ENCODE measurements around the gene APP. TPM values are rescaled to one million over a fixed set of nuclear protein-coding genes. Genes with fewer than 3 reads are reported as not detected.
A peak's percentile ranks its signal among the peaks of the same experiment; 100 is the strongest.

Gene APP
- total RNA-seq, 2 donors from 2014 or later = 38.5 to 81.4 TPM

- DNase-seq (ENCODE audit: low spot score in 2 of 2) (peak; percentile 61 to 62), ATAC-seq (peak; percentile 51 to 53)
- Mint-ChIP-seq H3K27ac (peak overlapping the region; percentile 71 to 93), H3K9me3 (no peaks in the 10 kb centered on the region), H3K36me3 (peaks cover 9 to 12% of the 10 kb centered on the region in 2 donors)
Measured at GRCh38 chr21:26169611-26170470, 729 bp downstream of the APP start.

- DNase-seq (ENCODE audit: low spot score in 2 of 2) (peak in 1 of 2 donors; percentile 35), ATAC-seq (peak; percentile 42 to 66)
- Mint-ChIP-seq H3K9me3 (no peaks in the 10 kb centered on the region), H3K27ac (peak overlapping the region; percentile 71 to 91), H3K36me3 (peaks cover 9 to 12% of the 10 kb centered on the region in 2 donors)
Measured at GRCh38 chr21:26169061-26169610, 1.4 kb downstream of the APP start.

- Mint-ChIP-seq H3K27ac (peak overlapping the region in 1 of 2 donors; percentile 71), H3K36me3 (peaks cover 9 to 12% of the 10 kb centered on the region in 2 donors), H3K9me3 (no peaks in the 10 kb centered on the region)
- DNase-seq (ENCODE audit: low spot score in 2 of 2) (no peak), ATAC-seq (no peak)
Measured at GRCh38 chr21:26168371-26168770, 2.2 kb downstream of the APP start.

GRCh38 chr21:26167593-26167992, 3.0 kb downstream of the APP start:
- peaks cover 9 to 12% of the 10 kb centered on the region in 2 donors for H3K36me3 Mint-ChIP-seq
- no peak for ATAC-seq
- no peak overlapping the region for H3K27ac Mint-ChIP-seq

DNA sequence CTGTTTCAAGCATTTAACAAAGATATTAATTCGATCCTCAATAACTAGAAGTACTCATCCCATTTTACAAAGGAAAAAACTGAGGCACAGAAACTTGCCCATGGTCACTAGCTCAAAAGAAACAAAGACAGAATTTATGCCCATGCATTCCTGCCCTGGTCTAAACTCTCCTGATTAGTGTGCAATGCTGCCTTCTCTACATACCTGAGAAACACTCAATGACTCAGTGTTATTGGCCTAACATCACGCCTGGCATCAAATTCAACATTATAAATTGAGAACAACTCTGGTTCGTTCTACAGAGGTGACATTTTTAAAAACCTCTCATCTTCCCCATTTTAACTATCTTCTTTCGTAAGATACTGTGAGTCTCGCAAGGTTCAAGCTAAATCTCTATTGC, 5.2 kb downstream of the APP start:
- Mint-ChIP-seq H3K27ac (no peak overlapping the region), H3K9me3 (no peaks in the 10 kb centered on the region), H3K36me3 (peaks cover 9 to 12% of the 10 kb centered on the region in 2 donors)
- ATAC-seq (no peak), DNase-seq (ENCODE audit: low spot score in 2 of 2) (no peak)

More at GRCh38 chr21:26167593-26167992, 3.0 kb downstream of the APP start:
- no peak for DNase-seq (ENCODE audit: low spot score in 2 of 2)
- no peaks in the 10 kb centered on the region for H3K9me3 Mint-ChIP-seq

GRCh38 chr21:26164311-26164710, 6.3 kb downstream of the APP start:
- no peak for ATAC-seq
- Mint-ChIP-seq H3K9me3 (no peaks in the 10 kb centered on the region), H3K36me3 (peaks cover 5 to 7% of the 10 kb centered on the region in 2 donors), H3K27ac (no peak overlapping the region)
- DNase-seq (ENCODE audit: low spot score in 2 of 2) = no peak

GRCh38 chr21:26162081-26162480, 8.5 kb downstream of the APP start:
- Mint-ChIP-seq H3K27ac (no peak overlapping the region), H3K9me3 (no peaks in the 10 kb centered on the region), H3K36me3 (no peaks in the 10 kb centered on the region)
- DNase-seq (ENCODE audit: low spot score in 2 of 2) (no peak), ATAC-seq (no peak)

- no peak for ATAC-seq
- no peak for DNase-seq (ENCODE audit: low spot score in 2 of 2)
- H3K9me3 Mint-ChIP-seq = no peaks in the 10 kb centered on the region
- no peak overlapping the region for H3K27ac Mint-ChIP-seq
- no peaks in the 10 kb centered on the region for H3K36me3 Mint-ChIP-seq
Measured at GRCh38 chr21:26159869-26160268, 10.7 kb downstream of the APP start.

GRCh38 chr21:26157801-26158200, 12.8 kb downstream of the APP start:
- Mint-ChIP-seq H3K27ac (no peak overlapping the region), H3K36me3 (no peaks in the 10 kb centered on the region), H3K9me3 (no peaks in the 10 kb centered on the region)
- no peak for DNase-seq (ENCODE audit: low spot score in 2 of 2)
- no peak for ATAC-seq

DNA sequence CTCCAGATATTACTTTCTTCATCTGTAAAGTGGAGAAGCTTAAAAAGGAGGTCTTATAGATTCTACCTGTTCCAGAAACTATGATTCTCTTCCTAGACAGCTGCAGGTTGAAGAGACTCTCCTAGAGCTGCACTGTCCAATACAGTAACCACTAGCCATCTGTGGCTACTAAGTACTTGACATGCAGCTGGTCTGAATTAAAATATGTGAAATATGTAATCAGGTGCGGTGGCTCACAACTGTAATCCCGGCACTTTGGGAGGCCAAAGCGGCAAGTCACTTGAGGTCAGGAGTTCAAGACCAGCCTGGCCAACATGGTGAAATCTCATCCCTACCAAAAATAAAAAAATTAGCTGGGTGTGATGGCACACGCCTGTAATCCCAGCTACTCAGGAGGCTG, 15.8 kb downstream of the APP start:
- DNase-seq (ENCODE audit: low spot score in 2 of 2) (no peak), ATAC-seq (no peak)
- Mint-ChIP-seq H3K27ac (no peak overlapping the region), H3K9me3 (no peaks in the 10 kb centered on the region), H3K36me3 (no peaks in the 10 kb centered on the region)

- H3K27ac Mint-ChIP-seq = no peak overlapping the region
- ATAC-seq = no peak
- no peak for DNase-seq (ENCODE audit: low spot score in 2 of 2)
- H3K36me3 Mint-ChIP-seq = no peaks in the 10 kb centered on the region
- no peaks in the 10 kb centered on the region for H3K9me3 Mint-ChIP-seq
Measured at GRCh38 chr21:26153758-26154157, 16.8 kb downstream of the APP start.

- no peak for ATAC-seq
- H3K27ac Mint-ChIP-seq = peak overlapping the region in 1 of 2 donors; percentile 33
Measured at GRCh38 chr21:26148840-26149354, 21.7 kb downstream of the APP start.

GRCh38 chr21:26148071-26148839, 22.3 kb downstream of the APP start:
- Mint-ChIP-seq H3K27ac (peak overlapping the region in 1 of 2 donors; percentile 44), H3K9me3 (no peaks in the 10 kb centered on the region), H3K36me3 (peaks cover 0 to 11% of the 10 kb centered on the region in 2 donors)
- DNase-seq (ENCODE audit: low spot score in 2 of 2) (no peak), ATAC-seq (no peak)

More at GRCh38 chr21:26148840-26149354, 21.7 kb downstream of the APP start:
- no peak for DNase-seq (ENCODE audit: low spot score in 2 of 2)
- Mint-ChIP-seq H3K36me3 (peaks cover 0 to 8% of the 10 kb centered on the region in 2 donors), H3K9me3 (no peaks in the 10 kb centered on the region)

DNA sequence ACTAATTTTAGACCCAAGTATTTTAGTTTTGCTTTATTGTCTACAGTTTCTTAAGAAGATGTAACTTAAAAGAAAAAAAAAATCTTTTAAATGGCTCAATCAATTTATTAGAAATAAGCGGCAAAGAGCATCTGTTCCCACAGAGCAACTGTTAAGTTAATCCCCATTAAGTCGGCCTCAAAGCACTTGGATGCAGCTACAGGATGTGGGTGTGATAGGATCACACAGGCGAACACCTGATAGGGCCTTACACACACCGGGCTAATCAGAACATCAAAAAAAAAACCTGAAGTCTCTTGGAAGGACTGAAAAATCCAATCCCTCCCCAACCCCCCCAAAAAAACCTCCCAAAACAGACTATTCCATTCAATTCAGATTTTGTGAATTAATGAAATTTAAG, 23.0 kb downstream of the APP start:
- DNase-seq (ENCODE audit: low spot score in 2 of 2) = no peak
- Mint-ChIP-seq H3K27ac (peak overlapping the region in 1 of 2 donors; percentile 44), H3K36me3 (peaks cover 0 to 11% of the 10 kb centered on the region in 2 donors), H3K9me3 (no peaks in the 10 kb centered on the region)
- ATAC-seq = no peak

DNA sequence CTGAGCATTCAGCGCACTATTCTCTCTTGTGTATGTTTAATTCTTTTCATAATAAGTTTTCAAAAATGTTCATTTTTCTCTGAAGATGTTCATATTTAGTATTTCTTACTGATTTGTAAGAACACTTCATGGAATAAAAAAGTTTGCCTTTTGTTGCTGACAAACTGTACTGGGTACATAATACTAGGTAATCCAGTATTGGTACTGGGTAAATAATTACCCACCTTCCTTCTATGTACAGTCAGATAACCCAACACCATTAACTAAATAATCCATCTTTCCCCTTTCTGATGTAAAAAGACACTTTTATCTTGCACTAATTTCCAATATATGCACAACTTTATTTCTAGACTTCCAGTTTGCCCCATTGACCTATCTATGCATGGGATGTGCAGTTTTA, 23.9 kb downstream of the APP start:
- Mint-ChIP-seq H3K36me3 (peaks cover 0 to 17% of the 10 kb centered on the region in 2 donors), H3K9me3 (no peaks in the 10 kb centered on the region), H3K27ac (no peak overlapping the region)
- DNase-seq (ENCODE audit: low spot score in 2 of 2) (no peak), ATAC-seq (no peak)

DNA sequence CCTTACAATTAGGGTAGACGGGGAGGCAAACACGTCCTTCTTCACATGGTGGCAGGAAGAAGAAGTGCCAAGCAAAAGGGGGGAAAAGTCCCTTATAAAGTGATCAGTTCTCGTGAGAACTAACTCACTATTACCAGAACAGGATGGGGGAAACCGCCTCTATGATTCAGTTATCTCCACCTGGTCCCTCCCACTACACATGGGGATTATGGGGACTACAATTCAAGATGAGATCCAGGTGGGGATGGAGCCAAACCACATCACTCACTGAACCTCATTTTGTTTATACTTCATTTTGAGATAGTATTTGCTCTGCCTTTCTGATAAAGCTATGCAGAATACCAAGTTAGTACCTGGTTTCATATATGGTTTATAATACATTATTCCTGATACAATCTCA, 26.5 kb downstream of the APP start:
- ATAC-seq (no peak), DNase-seq (ENCODE audit: low spot score in 2 of 2) (no peak)
- H3K36me3 Mint-ChIP-seq = peaks cover 5 to 30% of the 10 kb centered on the region in 2 donors
- no peaks in the 10 kb centered on the region for H3K9me3 Mint-ChIP-seq
- no peak overlapping the region for H3K27ac Mint-ChIP-seq

- H3K9me3 Mint-ChIP-seq = no peaks in the 10 kb centered on the region
- H3K27ac Mint-ChIP-seq = no peak overlapping the region
- no peak for DNase-seq (ENCODE audit: low spot score in 2 of 2)
- ATAC-seq = no peak
- H3K36me3 Mint-ChIP-seq = peaks cover 5 to 25% of the 10 kb centered on the region in 2 donors
Measured at GRCh38 chr21:26142363-26142762, 28.2 kb downstream of the APP start.

Measured in activated naive CD4-positive, alpha-beta T cell treated with anti-CD3 and anti-CD28 coated beads, Interleukin-2, amount 50 U/mL, for 72 hours (primary cell).